HEK293 (cell line): ENCODE data around the gene GMCL1.

Experiments
- BCL6B ChIP-seq: fragments of 450-650 bp; formaldehyde crosslinking; IDR thresholded peaks from 2 replicates; pipeline ENCODE4 v1.5.1; 2017; ENCODE audit warnings: missing biosample characterization, missing genetic modification characterization
- CTCF ChIP-seq: fragments of 450-650 bp; formaldehyde crosslinking; IDR thresholded peaks from 2 replicates; pipeline ENCODE4 v1.5.1; 2016; ENCODE audit warnings: missing biosample characterization, missing genetic modification characterization
- INSM2 ChIP-seq: fragments of 450-650 bp; formaldehyde crosslinking; IDR thresholded peaks from 2 replicates; pipeline ENCODE4 v1.5.1; 2016; ENCODE audit warnings: missing biosample characterization, missing genetic modification characterization
- KLF16 ChIP-seq: fragments of 450-650 bp; formaldehyde crosslinking; IDR thresholded peaks from 2 replicates; pipeline ENCODE4 v1.5.1; 2017; ENCODE audit warnings: missing biosample characterization, missing genetic modification characterization
- ZBTB17 ChIP-seq: fragments of 450-650 bp; formaldehyde crosslinking; IDR thresholded peaks from 2 replicates; pipeline ENCODE4 v1.5.1; 2016; ENCODE audit warnings: missing biosample characterization, missing genetic modification characterization
- ZBTB49 ChIP-seq: fragments of 450-650 bp; formaldehyde crosslinking; IDR thresholded peaks from 2 replicates; pipeline ENCODE4 v1.5.1; 2016; ENCODE audit warnings: missing biosample characterization, missing genetic modification characterization, low read depth
- ZBTB7A ChIP-seq: fragments of 450-650 bp; formaldehyde crosslinking; IDR thresholded peaks from 2 replicates; pipeline ENCODE4 v1.5.1; 2016; ENCODE audit warnings: low read depth, missing biosample characterization, missing genetic modification characterization
- ZNF274 ChIP-seq, 2 experiments: fragments of 200-500 bp in 1 of 2; fragments of 450-650 bp in 1 of 2; sonication (Bioruptor generic) in 1 of 2; formaldehyde crosslinking in 1 of 2; IDR thresholded peaks; 2 replicates each; pipeline versions ENCODE4 v1.5.1 to v1.6.1; 2014 to 2016; ENCODE audit warnings: borderline replicate concordance in 1 of 2, inconsistent platforms in 1 of 2, low read length in 1 of 2, missing biosample characterization in 1 of 2, missing genetic modification characterization in 1 of 2
- ZNF324 ChIP-seq: fragments of 450-650 bp; formaldehyde crosslinking; IDR thresholded peaks from 2 replicates; pipeline ENCODE4 v1.5.1; 2016; ENCODE audit warnings: missing biosample characterization, missing genetic modification characterization
- ZNF391 ChIP-seq: fragments of 450-650 bp; formaldehyde crosslinking; IDR thresholded peaks from 2 replicates; pipeline ENCODE4 v1.5.1; 2016; ENCODE audit warnings: low read depth, missing biosample characterization, missing genetic modification characterization, borderline replicate concordance
- ZNF510 ChIP-seq: fragments of 450-650 bp; formaldehyde crosslinking; IDR thresholded peaks from 2 replicates; pipeline ENCODE4 v1.5.1; 2018; ENCODE audit warnings: mild to moderate bottlenecking, missing genetic modification characterization, missing biosample characterization; ENCODE audit not compliant: insufficient replicate concordance
- ZNF580 ChIP-seq: fragments of 450-650 bp; formaldehyde crosslinking; IDR thresholded peaks from 2 replicates; pipeline ENCODE4 v1.5.1; 2016; ENCODE audit warnings: missing biosample characterization, missing genetic modification characterization
- ZNF830 ChIP-seq: fragments of 450-650 bp; IDR thresholded peaks from 2 replicates; pipeline ENCODE4 v1.5.0; 2018; ENCODE audit warnings: missing biosample characterization, missing genetic modification characterization, low read depth, mild to moderate bottlenecking, moderate library complexity
- ZSCAN5A ChIP-seq: fragments of 450-650 bp; formaldehyde crosslinking; IDR thresholded peaks from 2 replicates; pipeline ENCODE4 v1.5.1; 2016; ENCODE audit warnings: missing biosample characterization, missing genetic modification characterization

- TF ChIP-seq ZNF324 (tag by site-specific recombination): no peak
- TF ChIP-seq ZNF274 (IDR thresholded peaks at IDR 0.05; ENCODE audit: low read length): no peak
- TF ChIP-seq ZNF274 (tag by site-specific recombination; IDR thresholded peaks at IDR 0.05; ENCODE audit: borderline replicate concordance): no peak
- no peak for TF ChIP-seq INSM2 (tag by site-specific recombination)
- TF ChIP-seq ZNF510 (tag by site-specific recombination): no peak
- TF ChIP-seq ZNF830 (tag by site-specific recombination): no peak
- no peak for TF ChIP-seq CTCF
- no peak for TF ChIP-seq ZSCAN5A (tag by site-specific recombination)
- TF ChIP-seq KLF16: no peak
- TF ChIP-seq ZNF391: no peak
- TF ChIP-seq ZBTB17 (tag by site-specific recombination): no peak
- TF ChIP-seq ZBTB7A (tag by site-specific recombination): no peak
- no peak for TF ChIP-seq BCL6B
- no peak for TF ChIP-seq ZBTB49 (tag by site-specific recombination)
- TF ChIP-seq ZNF580 (tag by site-specific recombination): no peak
Observed at GRCh38 chr2:69926849-69927515, 97.5 kb downstream of the GMCL1 start.
